LNCAP (cell line): ENCODE measurements around the gene LMNTD1.

Experiments
- TF ChIP-seq, protein P1 (sequence below): fragments of 450-650 bp; IDR thresholded peaks from 2 replicates; pipeline ENCODE4 v1.5.1; 2017; ENCODE audit warnings: mild to moderate bottlenecking

Gene LMNTD1

DNA sequence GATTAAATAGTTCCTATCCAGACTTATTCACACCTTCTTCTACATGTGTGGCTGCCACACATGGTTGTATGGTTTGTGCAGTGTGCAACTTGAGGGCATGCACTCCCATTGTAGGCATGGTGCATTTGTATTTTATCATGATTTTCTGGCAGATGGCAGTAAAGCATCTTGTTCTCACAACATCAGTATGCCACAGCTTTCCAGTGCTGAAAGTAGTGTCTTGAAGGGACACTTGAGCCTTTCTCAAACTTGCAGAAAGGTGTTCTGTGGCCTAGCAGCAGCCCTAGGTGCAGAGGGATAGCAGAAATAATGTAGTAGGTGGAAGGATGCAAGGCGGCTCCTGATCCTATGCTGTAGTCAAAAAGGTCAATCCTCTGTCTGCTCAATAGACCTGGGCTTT lies 72.9 kb downstream of the LMNTD1 start:
- TF ChIP-seq, protein P1, sequence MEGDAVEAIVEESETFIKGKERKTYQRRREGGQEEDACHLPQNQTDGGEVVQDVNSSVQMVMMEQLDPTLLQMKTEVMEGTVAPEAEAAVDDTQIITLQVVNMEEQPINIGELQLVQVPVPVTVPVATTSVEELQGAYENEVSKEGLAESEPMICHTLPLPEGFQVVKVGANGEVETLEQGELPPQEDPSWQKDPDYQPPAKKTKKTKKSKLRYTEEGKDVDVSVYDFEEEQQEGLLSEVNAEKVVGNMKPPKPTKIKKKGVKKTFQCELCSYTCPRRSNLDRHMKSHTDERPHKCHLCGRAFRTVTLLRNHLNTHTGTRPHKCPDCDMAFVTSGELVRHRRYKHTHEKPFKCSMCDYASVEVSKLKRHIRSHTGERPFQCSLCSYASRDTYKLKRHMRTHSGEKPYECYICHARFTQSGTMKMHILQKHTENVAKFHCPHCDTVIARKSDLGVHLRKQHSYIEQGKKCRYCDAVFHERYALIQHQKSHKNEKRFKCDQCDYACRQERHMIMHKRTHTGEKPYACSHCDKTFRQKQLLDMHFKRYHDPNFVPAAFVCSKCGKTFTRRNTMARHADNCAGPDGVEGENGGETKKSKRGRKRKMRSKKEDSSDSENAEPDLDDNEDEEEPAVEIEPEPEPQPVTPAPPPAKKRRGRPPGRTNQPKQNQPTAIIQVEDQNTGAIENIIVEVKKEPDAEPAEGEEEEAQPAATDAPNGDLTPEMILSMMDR, result no peak

GRCh38 chr12:25477217-25477616 lies 75.9 kb downstream of the LMNTD1 start:
- TF ChIP-seq, protein P1, result no peak

- TF ChIP-seq, protein P1, result no peak
Observed at GRCh38 chr12:25472453-25472852, 80.6 kb downstream of the LMNTD1 start.

- TF ChIP-seq, protein P1, result no peak
Observed at GRCh38 chr12:25469861-25470260, 83.2 kb downstream of the LMNTD1 start.

DNA sequence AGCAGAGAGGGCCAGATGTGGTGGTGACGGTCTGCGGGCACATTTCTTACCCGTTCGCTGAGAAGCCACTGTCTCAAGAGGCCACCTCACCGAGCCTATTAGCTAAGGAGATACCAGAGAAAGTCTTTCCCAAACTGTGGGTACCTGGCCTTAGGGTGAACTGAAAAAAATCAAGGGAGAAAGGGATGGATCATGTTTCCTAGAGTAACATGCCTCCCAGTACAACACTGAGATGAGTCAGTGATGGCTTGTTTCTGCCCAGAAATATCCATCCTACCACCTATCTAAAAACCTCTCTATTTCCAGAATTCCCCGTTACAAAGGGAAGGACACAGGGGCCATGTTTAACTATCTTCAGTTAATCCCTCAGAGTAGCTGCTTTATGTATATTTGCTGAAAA lies 83.7 kb downstream of the LMNTD1 start:
- TF ChIP-seq, protein P1, result no peak

GRCh38 chr12:25463521-25463920 lies 89.6 kb downstream of the LMNTD1 start:
- TF ChIP-seq, protein P1, result no peak

DNA sequence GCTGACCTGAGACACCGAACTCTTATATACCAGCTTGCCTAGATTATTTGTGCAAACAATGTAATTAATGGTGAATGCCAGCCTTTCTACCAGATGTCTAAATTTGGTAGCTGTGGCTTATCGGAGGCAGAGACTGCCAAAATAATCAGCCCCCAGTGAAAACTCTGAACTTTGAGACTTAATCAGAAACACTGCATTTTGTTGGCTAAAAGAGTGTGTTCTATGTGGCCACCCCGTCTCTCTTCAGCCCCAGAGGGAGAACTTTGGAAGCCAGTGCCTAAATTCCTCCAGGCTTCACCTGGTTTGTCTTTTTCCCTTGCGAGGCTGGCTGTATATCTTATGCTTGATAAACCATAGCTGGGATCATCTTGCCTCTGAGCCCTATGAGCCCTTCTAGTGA lies 90.1 kb downstream of the LMNTD1 start:
- TF ChIP-seq, protein P1, result no peak

DNA sequence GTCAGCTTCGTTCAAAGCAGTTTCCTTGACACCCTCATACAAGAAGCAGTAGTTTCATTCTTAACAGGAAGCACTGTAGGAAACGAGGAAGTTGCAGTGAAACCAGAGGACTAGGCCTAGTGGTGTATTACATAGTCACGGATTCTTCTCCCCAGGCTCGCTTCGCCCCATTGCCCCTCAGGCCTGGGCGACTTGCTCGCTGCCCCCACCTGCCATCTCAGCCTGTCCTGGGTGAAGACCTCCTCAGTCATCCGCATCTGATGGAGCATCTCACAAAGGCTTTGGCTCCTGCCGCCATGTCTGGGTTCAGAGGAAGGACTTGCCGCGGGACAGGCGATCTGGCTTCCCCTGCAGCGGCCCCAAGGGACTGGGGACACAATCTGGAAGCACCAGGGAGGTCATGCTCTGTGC lies 93.5 kb downstream of the LMNTD1 start:
- TF ChIP-seq, protein P1, result no peak
